Activated naive CD8-positive, alpha-beta T cell treated with anti-CD3 and anti-CD28 coated beads, Interleukin-2, amount 50 U/mL, for 16 hours (primary cell): ENCODE results near the gene EEIG1.

Experiments used
- DNase-seq: peaks from one replicate; pipeline ENCODE4 v3.0.0-alpha.2; 2020; ENCODE audit warnings: low read depth, low spot score

Gene EEIG1

GRCh38 chr9:127941062-127941960 lies 39.5 kb downstream of the EEIG1 start:
- no peak for DNase-seq

- DNase-seq, result no peak
Measured at GRCh38 chr9:127940593-127940992, 40.2 kb downstream of the EEIG1 start.

- no peak for DNase-seq
Measured at GRCh38 chr9:127938298-127938690, 42.5 kb downstream of the EEIG1 start.

GRCh38 chr9:127937388-127938297 lies 43.1 kb downstream of the EEIG1 start, which contains the start of gene DPM2:
TSS of gene DPM2 (minus strand) at chr9:127937854. CDS start at chr9:127937820, 34 bp downstream.
- DNase-seq, result peak; percentile 71

- no peak for DNase-seq
Measured at GRCh38 chr9:127937056-127937387, 43.8 kb downstream of the EEIG1 start.

GRCh38 chr9:127936347-127936852 lies 44.4 kb downstream of the EEIG1 start:
- no peak for DNase-seq

- DNase-seq, result no peak
Measured at GRCh38 chr9:127935765-127936221, 45.0 kb downstream of the EEIG1 start.

- no peak for DNase-seq
Measured at GRCh38 chr9:127934986-127935385, 45.8 kb downstream of the EEIG1 start.

GRCh38 chr9:127934248-127934647 lies 46.5 kb downstream of the EEIG1 start:
- no peak for DNase-seq

- DNase-seq, result no peak
Measured at GRCh38 chr9:127931092-127931881, 49.5 kb downstream of the EEIG1 start.
